GM19463 (cell line): ENCODE data around the gene C16orf54.
"Not testable (repeated sequence)": the region's sequence is repeated elsewhere in the genome, so short reads cannot be mapped to it uniquely, and the experiment has no call there.

Source experiments
- ATAC-seq: cut with Tn5 transposase; IDR thresholded peaks from one replicate; pipeline ENCODE4 v1.9.1; 2021; ENCODE audit warnings: mild to moderate bottlenecking, moderate library complexity; ENCODE audit not compliant: unreplicated experiment

Gene C16orf54, protein sequence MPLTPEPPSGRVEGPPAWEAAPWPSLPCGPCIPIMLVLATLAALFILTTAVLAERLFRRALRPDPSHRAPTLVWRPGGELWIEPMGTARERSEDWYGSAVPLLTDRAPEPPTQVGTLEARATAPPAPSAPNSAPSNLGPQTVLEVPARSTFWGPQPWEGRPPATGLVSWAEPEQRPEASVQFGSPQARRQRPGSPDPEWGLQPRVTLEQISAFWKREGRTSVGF

GRCh38 chr16:29745853-29746345, at the start of gene C16orf54:
Gene C16orf54 (minus strand): TSS chr16:29745990. CDS start chr16:29744951, 1,039 bp downstream.
- peak; percentile 91 for ATAC-seq

DNA sequence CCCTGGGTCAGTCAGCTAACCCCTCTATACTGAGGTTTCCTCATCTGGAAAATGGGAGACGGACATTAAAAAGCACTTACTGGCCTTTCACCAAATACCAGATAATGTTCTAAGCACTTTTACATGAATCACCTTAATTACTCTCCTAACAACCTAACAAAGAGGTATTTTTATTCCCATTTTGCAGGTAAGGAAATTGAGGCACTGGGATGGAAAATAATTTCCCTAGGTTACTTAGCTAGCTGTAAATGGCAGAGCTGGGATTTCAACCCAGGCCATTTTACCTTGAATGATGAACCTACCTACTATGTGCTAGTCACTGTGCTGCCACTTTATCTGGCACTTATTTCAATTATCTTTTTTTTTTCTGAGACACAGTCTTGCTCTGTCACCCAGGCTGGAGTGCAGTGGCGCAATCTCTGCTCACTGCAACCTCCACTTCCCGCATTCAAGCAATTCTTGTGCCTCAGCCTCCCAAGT, 48.5 kb upstream of the C16orf54 start:
- ATAC-seq: no peak

- ATAC-seq: not testable (repeated sequence)
Observed at GRCh38 chr16:29793153-29793552, 47.4 kb upstream of the C16orf54 start.

DNA sequence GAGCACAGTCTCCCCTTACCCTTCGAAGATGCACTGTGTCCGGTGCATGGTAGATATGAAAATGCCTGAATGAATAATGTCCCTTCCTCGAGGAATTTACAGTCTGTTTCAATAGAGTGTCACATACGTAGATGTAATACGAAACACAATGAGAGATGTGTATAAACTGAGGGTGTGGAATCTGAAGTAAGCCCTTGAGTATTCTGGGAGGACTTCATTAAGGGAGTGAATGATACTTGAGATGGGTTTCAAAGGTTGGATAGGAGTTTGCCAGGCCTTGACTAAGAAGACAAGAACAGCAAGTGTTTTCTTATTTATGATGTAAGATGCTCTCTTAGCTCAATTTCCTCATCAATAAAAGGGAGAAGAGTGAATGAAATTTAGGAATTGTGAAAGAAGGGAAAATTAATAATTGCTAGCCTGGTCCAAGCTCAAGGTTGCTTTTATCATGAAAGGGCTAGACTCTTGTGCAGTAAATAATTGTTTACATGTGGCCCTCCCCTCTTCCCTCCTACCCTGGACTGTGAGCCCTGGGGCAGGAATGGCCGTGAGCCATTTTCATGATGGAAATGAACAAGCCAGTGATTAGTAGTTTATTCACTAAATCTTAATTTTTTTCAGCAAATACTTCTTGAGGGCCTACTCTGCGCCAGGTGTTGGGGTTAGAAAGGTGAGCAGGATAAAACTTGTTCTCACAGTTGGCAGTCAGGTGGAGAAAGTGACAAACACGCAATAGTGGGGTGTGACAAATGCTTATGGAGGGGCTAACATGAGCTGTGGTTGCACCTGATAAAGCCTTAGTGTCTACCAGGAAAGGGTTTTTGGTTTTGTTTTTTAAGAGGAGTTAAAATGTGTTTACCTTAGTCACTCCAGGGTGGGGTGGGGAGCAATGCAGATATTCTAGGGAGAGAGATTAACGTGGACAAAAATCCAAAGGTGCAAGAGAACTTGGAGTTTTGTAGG, 46.3 kb upstream of the C16orf54 start:
- no peak for ATAC-seq

DNA sequence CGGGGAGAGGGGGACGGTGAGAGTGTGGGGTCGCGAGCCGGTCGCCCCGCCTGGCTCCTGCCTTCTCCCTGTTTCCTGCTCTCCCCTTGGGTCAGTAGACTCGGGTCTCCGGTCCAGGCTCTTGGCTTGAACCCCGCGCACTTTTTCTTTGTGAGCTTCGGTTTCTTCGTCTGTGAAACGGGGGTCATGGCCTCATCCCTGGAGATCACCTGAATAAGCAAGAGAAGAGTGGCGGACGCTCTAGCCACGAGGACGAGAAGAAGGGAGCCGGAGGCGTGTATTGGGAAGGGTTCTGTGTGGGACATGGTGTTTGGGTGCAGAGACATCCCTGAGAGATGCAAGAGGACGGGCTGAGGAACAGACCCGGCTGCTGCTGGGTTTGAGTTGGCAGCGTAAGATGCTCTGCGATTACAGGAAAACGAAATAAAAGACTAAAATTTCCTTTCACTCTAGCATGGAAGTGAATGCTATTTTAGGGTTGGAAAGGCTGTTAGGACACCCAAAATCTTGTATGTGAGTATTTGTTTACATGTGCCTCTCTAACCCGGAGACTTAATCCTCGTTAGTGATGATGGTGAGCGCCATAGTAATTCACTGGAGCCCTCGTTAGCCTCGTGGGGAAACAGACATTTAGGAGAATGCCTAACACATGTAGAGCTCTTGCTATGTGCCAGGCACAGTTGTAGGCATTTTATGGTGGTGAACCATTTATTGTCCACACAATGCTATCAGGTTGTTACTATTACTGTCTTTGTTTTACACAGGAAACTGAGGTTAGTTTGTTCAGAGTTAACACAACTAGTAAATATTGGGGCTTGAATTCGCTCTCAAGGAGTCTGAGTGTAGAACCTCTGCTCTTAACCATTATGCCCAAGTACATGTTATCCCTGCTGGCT, 45.4 kb upstream of the C16orf54 start:
- ATAC-seq: no peak

GRCh38 chr16:29790183-29790948, 44.6 kb upstream of the C16orf54 start, which contains the start of gene KIF22:
Gene KIF22 (plus strand): TSS chr16:29790751. CDS start chr16:29790760, 9 bp downstream.
- ATAC-seq: peak; percentile 93

DNA sequence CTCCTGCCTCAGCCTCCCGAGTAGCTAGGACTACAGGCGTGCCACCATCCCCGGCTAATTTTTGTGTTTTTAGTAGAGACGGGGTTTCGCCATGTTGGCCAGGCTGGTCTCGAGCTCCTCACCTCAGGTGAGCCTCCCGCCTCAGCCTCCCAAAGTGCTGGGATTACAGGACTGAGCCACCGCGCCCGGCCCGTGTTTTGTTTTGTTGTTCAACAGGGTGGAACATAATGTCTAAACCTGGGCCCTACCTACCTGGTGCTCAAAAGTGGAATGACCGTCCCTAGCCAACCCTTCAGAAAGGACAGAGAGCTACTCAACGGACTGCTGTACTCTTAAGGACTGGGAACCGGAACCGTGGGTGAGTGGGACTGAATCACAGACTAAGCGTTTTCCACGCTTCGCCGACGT, 44.0 kb upstream of the C16orf54 start:
- no peak for ATAC-seq

DNA sequence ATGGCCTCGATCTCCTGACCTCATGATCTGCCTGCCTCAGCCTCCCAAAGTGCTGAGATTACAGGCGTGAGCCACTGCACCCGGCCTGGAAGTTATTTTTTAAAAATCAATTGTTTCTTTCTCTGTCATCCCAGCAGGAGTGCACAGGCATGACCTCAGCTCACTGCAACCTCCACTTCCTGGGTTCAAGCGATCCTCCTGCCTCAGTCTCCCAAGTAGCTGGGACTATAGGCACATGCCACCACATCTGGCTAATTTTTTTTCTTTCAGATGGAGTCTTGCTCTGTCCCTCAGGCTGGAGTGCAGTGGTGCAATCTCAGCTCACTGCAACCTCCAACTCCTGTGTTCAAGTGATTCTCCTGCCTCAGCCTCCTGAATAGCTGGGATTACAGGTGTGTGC, 41.4 kb upstream of the C16orf54 start:
- ATAC-seq: not testable (repeated sequence)

DNA sequence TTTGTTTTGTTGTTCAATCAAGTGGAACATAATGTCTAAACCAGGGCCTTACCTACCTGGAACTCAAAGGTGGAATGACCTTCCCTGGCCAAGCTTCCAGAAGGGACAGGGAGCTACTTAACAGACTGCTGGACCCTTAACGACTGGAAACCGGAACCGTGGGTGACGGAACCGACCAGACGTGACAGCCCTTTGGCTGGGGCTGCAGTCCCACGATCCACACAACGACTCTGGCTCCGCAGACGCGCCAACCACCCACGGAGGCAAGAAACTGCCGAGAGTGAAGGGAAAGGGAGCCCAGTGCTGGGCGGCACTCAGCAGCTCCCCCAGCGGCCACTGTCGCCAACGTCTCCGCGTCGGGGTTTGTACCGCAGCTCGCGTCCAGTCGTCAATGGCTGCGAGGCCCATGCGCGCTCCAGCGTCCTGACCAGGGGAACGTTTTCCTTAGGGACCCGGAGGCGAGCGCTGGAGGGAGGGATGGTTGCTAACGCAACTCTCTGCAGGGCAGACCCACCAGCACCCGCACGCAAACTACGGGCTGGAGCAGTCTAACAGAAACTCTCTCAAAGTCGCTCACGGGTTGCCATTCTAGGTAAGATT, 39.2 kb upstream of the C16orf54 start:
- ATAC-seq: no peak

GRCh38 chr16:29784157-29784556, 38.4 kb upstream of the C16orf54 start:
- no peak for ATAC-seq

- not testable (repeated sequence) for ATAC-seq
Observed at GRCh38 chr16:29783094-29783953, 37.5 kb upstream of the C16orf54 start.

GRCh38 chr16:29779474-29779873, 33.7 kb upstream of the C16orf54 start:
- no peak for ATAC-seq

DNA sequence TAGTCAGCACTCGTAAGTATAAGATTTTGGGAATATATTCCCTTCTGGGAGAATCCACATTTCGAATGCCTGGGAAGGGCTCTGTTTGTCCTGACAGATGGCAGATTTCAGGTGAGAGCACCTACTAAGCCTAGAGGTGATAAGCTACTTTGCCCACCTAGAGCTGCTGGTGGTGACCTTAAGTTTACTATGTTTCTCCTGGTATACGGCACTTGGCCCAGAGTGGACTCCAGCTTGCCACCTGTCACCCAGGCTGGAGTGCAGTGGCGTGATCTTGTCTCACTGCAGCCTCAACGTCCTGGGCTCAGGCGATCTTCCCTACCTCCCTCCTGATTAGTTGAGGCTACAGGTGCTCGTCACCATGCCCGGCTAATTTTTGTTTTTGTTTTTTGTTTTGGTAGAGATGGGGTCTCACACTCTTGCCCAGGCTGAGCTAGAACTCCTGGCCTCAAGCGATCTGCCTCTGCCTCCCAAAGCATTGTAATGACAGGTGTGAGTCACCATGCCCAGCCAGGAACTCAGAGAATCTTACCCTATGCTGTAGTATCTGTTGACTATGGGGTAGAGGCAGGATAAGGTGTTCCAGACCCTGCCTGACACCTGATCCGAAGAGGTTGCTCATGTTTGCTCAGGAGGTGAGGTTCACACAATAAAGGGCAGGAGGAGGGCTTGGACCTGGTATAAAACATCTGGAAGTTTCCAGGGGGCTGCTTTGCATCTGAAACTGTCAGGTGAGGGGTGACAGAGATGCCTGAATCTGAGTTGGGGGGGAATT, 32.0 kb upstream of the C16orf54 start, which contains the start of gene ZG16:
TSS of gene ZG16 (plus strand) at position 681 of the 775 bp plus-strand sequence. CDS start 1,011 bp downstream, outside the sequence.
- no peak for ATAC-seq

DNA sequence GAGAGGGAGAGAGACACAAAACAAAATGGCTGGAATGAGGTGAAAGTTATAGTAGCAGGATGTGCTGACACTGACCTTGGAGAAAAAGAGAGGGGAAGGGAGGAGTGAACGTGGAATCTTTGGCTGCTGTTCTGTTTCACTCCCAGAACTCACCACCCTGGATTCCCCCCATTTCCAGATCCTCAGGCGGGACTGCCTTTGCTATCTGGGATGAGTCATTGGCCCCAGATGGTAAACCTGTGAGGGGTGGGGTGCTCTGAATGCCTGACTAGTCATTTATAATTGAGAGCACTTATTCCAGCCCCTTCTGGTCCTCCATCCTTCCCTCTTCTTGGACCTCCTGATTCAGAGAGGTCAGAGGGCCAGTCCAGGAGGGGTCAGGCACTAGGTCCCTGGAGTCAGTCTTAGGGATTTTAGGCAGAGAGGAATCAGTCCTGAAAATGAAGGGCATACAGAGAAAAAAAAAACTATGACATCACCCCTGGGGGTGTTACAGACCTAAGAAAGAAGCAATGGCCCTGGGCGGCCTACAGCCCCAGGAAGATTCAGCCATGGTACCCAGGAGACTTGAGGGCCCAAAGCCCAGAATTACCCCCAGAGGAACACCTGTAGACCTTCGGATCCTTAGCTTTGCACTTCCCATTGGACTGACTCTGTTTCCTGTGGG, 30.1 kb upstream of the C16orf54 start:
- no peak for ATAC-seq

DNA sequence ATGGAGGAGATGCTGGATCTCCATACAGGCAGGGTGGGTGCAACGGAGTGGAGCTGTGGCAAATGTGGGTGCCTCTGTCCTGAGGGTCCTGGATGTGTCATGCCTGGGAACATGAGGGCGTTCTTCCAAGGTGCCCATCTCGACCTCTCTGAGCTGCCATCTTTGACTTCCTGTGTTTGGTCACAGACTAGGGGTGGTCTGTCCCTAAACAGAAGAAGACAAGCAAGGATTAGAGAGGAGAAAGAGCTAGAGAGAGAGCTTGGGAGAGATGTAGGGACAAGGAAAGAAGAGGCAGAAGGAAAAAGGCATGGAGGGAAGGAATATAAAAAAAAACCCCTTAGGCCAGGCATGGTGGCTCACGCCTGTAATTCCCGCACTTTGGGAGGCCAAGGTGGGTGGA, 28.9 kb upstream of the C16orf54 start:
- no peak for ATAC-seq

DNA sequence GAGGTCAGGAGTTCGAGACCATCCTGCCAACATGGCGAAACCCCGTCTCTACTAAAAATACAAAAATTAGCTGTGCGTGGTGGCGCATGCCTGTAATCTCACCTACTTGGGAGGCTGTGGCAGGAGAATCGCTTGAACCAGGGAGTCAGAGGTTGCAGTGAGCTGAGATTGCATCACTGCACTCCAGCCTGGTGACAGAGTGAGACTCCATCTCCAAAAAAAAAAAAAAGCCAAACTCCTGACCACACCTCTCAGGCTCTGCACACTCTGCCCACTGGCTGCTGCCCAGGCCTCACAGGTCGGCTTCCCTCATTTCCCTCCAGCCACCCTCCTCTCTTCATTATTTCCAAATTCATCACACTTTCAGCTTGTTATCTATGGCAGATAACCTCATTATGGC, 26.5 kb upstream of the C16orf54 start:
- ATAC-seq: not testable (repeated sequence)
